Stimulated activated naive CD8-positive, alpha-beta T cell treated with anti-CD3 and anti-CD28 coated beads, Interleukin-15, amount 100 ng/mL, for 72 hours (primary cell): ENCODE results near the gene PLEKHA7.
"Not testable (repeated sequence)": the region's sequence is repeated elsewhere in the genome, so short reads cannot be mapped to it uniquely, and the experiment has no call there.

Experiments used
- ATAC-seq: fragments of 150-1000 bp; cut with Tn5 transposase; 2 replicates; pipeline ENCODE4 v1.10.0; 2021; ENCODE audit warnings: mild to moderate bottlenecking, moderate library complexity
- DNase-seq, 2 donors: peaks; one replicate each; pipeline ENCODE4 v3.0.0; 2021 to 2022
- H3K27ac Mint-ChIP-seq, 2 donors: one replicate each; pipeline ENCODE4 v1.8.0; 2022; ENCODE audit warnings: mild to moderate bottlenecking in 2 of 2, mixed read lengths in 2 of 2, moderate library complexity in 2 of 2
- H3K27me3 Mint-ChIP-seq: one replicate; pipeline ENCODE4 v1.8.0; 2022; ENCODE audit warnings: mixed read lengths
- H3K4me1 Mint-ChIP-seq: one replicate; pipeline ENCODE4 v1.8.0; 2022; ENCODE audit warnings: mild to moderate bottlenecking, mixed read lengths
- H3K4me3 Mint-ChIP-seq, 2 donors: one replicate each; pipeline ENCODE4 v1.8.0; 2022; ENCODE audit warnings: mild to moderate bottlenecking in 2 of 2, mixed read lengths in 2 of 2, moderate library complexity in 1 of 2
- H3K9me3 Mint-ChIP-seq, 2 donors: one replicate each; pipeline ENCODE4 v1.8.0; 2022; ENCODE audit warnings: mixed read lengths in 2 of 2

The PLEKHA7 gene

GRCh38 chr11:16898274-16898985, 115.8 kb downstream of the PLEKHA7 start:
- peaks cover 10 to 12% of the 10 kb centered on the region in 2 donors for H3K9me3 Mint-ChIP-seq
- ATAC-seq (no peak), DNase-seq (no peak)
- peaks cover 52% of the 10 kb centered on the region for H3K4me1 Mint-ChIP-seq
- H3K27me3 Mint-ChIP-seq = peaks cover 18% of the 10 kb centered on the region
- H3K4me3 Mint-ChIP-seq = no peak overlapping the region
- peak overlapping the region in 1 of 2 donors; percentile 59 for H3K27ac Mint-ChIP-seq

- Mint-ChIP-seq H3K27me3 (peaks cover 18% of the 10 kb centered on the region), H3K27ac (peak overlapping the region in 1 of 2 donors; percentile 59), H3K9me3 (peaks cover 10 to 12% of the 10 kb centered on the region in 2 donors), H3K4me1 (peaks cover 44% of the 10 kb centered on the region), H3K4me3 (no peak overlapping the region)
- DNase-seq (no peak), ATAC-seq (no peak)
Observed at GRCh38 chr11:16897470-16898061, 116.6 kb downstream of the PLEKHA7 start.

DNA sequence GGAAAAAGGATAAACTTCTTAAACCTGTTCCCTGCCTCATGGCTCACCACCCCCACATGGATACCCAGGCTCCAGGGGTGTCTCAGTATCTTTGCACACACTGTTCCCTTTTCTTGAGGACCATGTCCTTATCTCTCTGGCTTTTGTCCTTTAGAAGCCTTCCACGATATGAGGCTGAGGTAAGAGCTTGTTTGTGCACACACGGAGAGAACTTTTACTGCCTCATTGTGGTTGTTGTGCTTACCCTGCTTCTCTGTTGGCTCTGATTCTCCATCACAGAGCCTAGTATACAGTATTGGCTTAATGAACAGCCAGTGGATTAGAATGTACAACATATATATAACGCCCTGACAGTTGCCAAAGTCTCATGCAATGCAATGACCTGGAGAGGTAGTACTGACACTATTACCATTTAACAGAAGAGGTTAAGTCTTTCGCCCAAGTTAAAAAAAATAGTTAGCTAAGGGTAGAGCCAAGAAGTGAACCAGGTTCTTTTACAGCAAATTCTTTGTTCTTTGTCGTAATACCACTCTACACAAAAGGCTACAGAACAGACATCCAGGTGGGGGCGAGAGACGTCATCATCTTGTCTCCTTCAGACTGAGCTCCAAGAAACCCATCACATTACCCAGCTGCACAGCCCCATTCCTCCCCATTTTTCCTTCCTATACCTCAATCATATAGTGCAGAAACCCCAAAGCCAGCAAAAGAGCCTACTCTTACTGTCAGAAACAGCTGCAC, 117.3 kb downstream of the PLEKHA7 start:
- peaks cover 6 to 11% of the 10 kb centered on the region in 2 donors for H3K9me3 Mint-ChIP-seq
- no peak overlapping the region for H3K4me3 Mint-ChIP-seq
- no peak overlapping the region for H3K27ac Mint-ChIP-seq
- peaks cover 18% of the 10 kb centered on the region for H3K27me3 Mint-ChIP-seq
- ATAC-seq = no peak
- DNase-seq = no peak
- peaks cover 37% of the 10 kb centered on the region for H3K4me1 Mint-ChIP-seq

DNA sequence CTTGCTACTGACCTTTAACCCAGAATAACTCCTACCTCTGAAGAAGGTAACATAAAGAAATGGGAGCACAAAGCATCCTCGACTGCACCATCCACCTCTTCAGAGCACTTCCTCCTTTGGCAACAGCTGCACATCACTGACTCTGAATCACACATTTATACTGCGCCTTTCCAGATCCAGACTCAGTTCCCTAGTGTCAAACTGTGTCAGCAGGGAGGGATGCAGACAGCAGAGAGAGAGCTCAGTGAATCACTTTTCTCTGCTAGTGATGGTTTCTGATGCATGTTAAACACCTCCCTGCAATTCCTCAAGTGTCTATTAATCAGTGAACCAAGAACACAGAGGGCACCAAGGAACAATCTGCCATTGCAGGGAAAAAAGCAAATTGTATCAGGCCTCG, 118.9 kb downstream of the PLEKHA7 start:
- Mint-ChIP-seq H3K4me1 (peaks cover 26% of the 10 kb centered on the region), H3K27ac (no peak overlapping the region), H3K9me3 (peaks cover under 1 to 10% of the 10 kb centered on the region in 2 donors), H3K4me3 (no peak overlapping the region), H3K27me3 (peaks cover 18% of the 10 kb centered on the region)
- DNase-seq = no peak
- no peak for ATAC-seq

DNA sequence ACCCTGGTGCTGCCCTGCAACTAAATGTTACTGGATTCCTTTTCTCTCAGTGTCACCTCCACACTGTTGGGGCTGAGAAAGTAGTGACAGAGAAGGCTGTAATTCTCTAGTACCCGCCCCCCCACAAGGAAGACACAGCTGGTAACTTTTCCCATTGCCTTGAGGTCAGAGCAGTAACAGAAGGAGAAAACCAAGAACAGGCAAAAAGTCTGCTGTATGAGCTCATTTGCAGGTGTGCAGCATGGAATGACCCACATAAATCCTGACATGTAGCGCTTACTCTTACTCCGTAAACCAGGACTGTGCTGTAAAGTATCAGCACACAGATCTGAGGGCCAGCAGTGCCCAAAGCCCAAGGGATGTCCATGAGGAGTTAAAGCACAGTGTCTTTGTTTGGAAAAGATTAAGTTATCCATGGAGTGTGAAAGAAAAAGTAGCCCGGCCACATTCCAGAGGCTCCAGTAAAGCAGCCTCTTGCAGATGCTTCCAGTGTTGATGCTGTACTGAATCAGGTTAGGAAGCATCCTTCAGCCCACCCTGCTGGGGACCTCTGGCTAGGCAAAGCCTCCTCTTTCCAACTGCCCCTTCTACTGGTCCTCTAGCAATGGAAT, 120.7 kb downstream of the PLEKHA7 start:
- Mint-ChIP-seq H3K27me3 (peaks cover 18% of the 10 kb centered on the region), H3K4me3 (no peak overlapping the region), H3K4me1 (peaks cover 26% of the 10 kb centered on the region), H3K9me3 (peaks cover 16 to 22% of the 10 kb centered on the region in 2 donors), H3K27ac (no peak overlapping the region)
- ATAC-seq (no peak), DNase-seq (no peak)

DNA sequence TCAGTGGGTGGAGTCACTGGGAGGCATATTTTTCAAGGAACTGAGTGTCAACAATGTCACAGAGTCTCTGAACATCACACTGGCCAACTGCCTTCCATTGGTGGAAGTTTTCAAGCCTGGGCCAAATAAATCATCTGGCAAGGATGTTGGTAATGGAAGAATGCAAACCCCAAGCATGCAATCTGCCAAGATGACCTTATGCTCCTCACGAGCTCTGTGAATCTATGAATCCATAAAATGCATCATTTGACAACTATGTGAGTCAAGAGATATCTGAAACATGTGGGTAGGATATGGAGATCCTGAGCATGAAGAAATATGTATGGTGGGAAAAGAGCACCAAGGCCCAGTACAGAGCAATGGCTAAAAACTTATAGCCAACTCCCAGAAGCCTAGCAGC, 122.2 kb downstream of the PLEKHA7 start:
- peaks cover 12% of the 10 kb centered on the region for H3K4me1 Mint-ChIP-seq
- no peak for ATAC-seq
- no peak for DNase-seq
- H3K4me3 Mint-ChIP-seq = no peak overlapping the region
- peaks cover 24% of the 10 kb centered on the region for H3K27me3 Mint-ChIP-seq
- H3K27ac Mint-ChIP-seq = no peak overlapping the region
- peaks cover 16 to 22% of the 10 kb centered on the region in 2 donors for H3K9me3 Mint-ChIP-seq

GRCh38 chr11:16891165-16891564, 123.0 kb downstream of the PLEKHA7 start:
- no peak overlapping the region for H3K4me3 Mint-ChIP-seq
- DNase-seq (no peak), ATAC-seq (no peak)
- H3K27ac Mint-ChIP-seq = no peak overlapping the region
- peaks cover 12% of the 10 kb centered on the region for H3K4me1 Mint-ChIP-seq
- H3K9me3 Mint-ChIP-seq = peaks cover 16 to 22% of the 10 kb centered on the region in 2 donors
- peaks cover 16% of the 10 kb centered on the region for H3K27me3 Mint-ChIP-seq

DNA sequence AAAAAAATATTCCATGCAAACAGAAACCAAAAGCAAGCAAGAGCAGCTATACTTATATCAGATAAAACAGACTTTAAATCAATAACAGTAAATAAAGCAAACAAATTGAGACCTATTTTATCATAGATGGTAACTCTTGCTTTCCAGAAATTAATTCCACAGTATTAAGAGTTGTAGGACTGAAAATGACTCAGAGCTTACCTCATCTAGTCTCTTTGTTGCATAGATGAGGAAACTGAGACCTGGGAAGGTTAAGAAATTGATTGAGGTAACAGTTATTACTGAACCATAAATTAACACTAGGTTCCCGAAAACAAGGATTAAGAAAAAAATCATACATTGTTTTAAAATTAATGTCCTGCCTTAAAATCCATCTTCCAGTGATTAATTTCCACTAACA, 123.8 kb downstream of the PLEKHA7 start:
- peaks cover 16 to 22% of the 10 kb centered on the region in 2 donors for H3K9me3 Mint-ChIP-seq
- peaks cover 9% of the 10 kb centered on the region for H3K27me3 Mint-ChIP-seq

DNA sequence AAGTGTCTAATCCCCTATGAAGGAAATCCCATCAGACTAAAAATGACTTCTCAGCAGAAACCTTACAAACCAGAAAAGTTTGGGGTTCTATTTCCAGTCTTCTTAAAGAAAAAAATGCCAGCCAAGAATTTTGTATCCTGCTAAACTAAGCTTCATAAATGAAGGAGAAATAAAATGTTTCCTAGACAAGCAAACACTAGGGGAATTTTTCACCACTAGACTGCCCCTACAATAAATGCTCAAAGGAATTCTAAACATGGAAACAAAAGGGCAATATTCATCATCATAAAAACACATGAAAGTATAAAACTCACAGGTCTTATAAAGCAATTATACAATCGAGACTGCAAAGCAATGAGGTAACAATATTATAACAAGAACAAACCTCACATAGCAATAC, 124.3 kb downstream of the PLEKHA7 start:
- Mint-ChIP-seq H3K9me3 (peaks cover 16 to 22% of the 10 kb centered on the region in 2 donors), H3K4me1 (peaks cover 12% of the 10 kb centered on the region), H3K27ac (no peak overlapping the region), H3K4me3 (no peak overlapping the region), H3K27me3 (peaks cover 6% of the 10 kb centered on the region)
- no peak for ATAC-seq
- no peak for DNase-seq

More for the DNA sequence above, 123.8 kb downstream of the PLEKHA7 start:
- no peak for DNase-seq
- Mint-ChIP-seq H3K27ac (no peak overlapping the region), H3K4me3 (no peak overlapping the region), H3K4me1 (peaks cover 12% of the 10 kb centered on the region)
- ATAC-seq = no peak

DNA sequence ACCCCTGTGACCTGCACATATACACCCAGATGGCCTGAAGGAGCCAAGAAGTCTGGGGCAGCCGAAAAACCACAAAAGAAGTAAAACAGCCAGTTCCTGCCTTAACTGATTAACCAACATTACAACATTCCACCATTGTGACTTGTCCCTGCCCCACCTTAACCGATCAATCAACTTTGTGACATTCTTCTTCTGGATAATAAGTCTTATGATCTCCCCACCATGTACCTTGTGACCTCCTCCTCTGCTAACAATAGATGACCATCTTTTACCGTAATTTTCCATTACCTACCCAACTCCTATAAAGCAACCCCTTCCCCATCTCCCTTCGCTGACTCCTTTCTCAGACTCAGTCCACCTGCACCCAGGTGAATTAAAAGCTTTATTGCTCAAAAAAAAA, 125.2 kb downstream of the PLEKHA7 start:
- H3K27me3 Mint-ChIP-seq, H3K4me3 Mint-ChIP-seq, H3K27ac Mint-ChIP-seq, DNase-seq, ATAC-seq: not testable (repeated sequence)
- Mint-ChIP-seq H3K9me3 (peaks cover 16 to 22% of the 10 kb centered on the region in 2 donors), H3K4me1 (peaks cover 12% of the 10 kb centered on the region)

- Mint-ChIP-seq H3K9me3 (peaks cover 16 to 22% of the 10 kb centered on the region in 2 donors), H3K4me1 (peaks cover 17% of the 10 kb centered on the region), H3K27me3 (peaks cover 19% of the 10 kb centered on the region)
- H3K27ac Mint-ChIP-seq, H3K4me3 Mint-ChIP-seq, DNase-seq, ATAC-seq: not testable (repeated sequence)
Observed at GRCh38 chr11:16887887-16888286, 126.3 kb downstream of the PLEKHA7 start.

DNA sequence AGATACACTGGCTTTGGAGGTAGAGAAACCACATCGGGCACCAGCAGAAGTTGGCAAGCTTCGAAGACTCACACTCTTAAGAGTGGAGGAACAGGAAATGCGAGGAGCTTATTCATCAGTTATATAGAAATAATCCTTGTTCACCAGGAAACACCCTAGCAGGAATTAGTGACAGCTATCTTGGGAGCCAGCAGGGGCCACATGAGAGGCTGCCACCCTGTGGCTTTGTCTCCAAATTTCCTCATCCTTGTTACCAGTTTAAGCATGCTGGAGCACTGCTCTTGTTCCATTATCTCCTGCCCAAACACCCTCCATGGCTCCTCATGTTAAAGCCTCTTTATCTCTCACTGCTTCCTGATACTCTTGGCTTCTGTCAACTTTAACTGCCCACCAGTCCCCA, 131.0 kb downstream of the PLEKHA7 start:
- Mint-ChIP-seq H3K27ac (no peak overlapping the region), H3K4me3 (no peak overlapping the region), H3K27me3 (peaks cover 37% of the 10 kb centered on the region), H3K9me3 (no peaks in the 10 kb centered on the region), H3K4me1 (peaks cover 11% of the 10 kb centered on the region)
- no peak for DNase-seq
- ATAC-seq = no peak

GRCh38 chr11:16881766-16882165, 132.4 kb downstream of the PLEKHA7 start:
- ATAC-seq = no peak
- H3K27me3 Mint-ChIP-seq = peaks cover 43% of the 10 kb centered on the region
- peaks cover 11% of the 10 kb centered on the region for H3K4me1 Mint-ChIP-seq
- H3K4me3 Mint-ChIP-seq = no peak overlapping the region
- H3K9me3 Mint-ChIP-seq = no peaks in the 10 kb centered on the region
- DNase-seq = no peak
- no peak overlapping the region for H3K27ac Mint-ChIP-seq

DNA sequence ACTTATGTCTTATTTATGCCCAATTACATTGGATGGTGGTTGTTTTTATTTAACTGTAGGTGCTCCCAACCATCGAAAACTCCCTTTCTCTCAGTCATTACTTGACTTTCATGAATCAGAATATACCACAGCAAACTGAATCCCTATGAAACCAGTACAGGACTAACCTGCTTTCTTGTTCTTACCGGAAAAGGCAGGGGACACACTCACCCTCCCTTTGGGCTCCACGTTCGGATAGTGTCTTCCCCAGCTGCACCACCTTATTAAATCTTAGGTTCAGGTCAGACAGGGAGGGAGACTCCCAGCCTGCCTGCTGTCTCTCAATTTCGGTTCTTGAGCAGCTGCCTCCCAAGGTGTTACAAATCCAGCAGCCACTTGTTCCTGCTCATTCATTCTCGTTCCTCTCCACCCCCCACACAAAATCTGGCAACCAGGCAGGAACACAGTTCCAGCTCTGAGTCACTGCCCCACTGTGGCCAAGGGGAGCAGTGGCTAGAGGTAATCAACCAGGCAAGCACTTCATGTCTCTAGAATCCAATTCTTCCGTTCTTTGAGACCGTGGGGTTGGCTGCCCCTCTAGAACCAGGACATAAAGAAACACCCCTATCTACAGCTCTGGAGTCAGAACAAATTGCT, 133.0 kb downstream of the PLEKHA7 start:
- Mint-ChIP-seq H3K9me3 (no peaks in the 10 kb centered on the region), H3K4me3 (no peak overlapping the region), H3K27me3 (peaks cover 45% of the 10 kb centered on the region), H3K4me1 (peaks cover 11% of the 10 kb centered on the region), H3K27ac (peak overlapping the region in 1 of 2 donors; percentile 14)
- DNase-seq (no peak), ATAC-seq (no peak)

DNA sequence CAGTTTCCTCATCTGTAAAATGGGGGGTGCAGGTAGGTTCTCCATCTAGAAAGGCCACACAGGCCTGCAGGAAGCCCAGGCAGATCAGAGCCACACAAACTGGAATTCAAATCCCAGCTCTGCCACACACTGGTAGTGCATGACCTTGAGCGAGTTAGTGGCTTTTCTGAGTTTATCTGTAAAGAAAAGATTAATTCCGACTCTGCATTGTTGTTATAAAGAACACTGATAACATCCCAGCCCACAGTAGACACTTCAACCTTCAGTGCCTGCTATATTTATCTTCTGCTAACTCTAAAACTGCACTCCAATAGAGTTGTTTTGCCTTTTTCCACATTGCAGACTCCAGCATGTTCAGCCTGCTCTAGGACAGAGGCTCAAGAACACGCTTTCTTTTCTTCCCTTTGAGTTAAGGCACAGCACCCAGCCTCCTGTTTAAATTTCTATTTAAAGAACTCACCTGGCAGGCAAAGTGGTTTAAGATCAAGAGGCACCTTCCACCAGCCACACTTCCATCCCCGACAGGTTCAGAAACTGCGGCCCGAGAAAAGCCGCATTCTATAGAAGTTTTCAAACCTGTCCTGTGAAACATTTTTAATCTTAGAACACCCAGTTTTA, 133.9 kb downstream of the PLEKHA7 start:
- DNase-seq = no peak
- H3K4me1 Mint-ChIP-seq = peaks cover 11% of the 10 kb centered on the region

More for the DNA sequence above, 133.9 kb downstream of the PLEKHA7 start:
- ATAC-seq = no peak
- H3K27me3 Mint-ChIP-seq = peaks cover 52% of the 10 kb centered on the region
- no peak overlapping the region for H3K4me3 Mint-ChIP-seq
- no peaks in the 10 kb centered on the region for H3K9me3 Mint-ChIP-seq
- H3K27ac Mint-ChIP-seq = peak overlapping the region in 1 of 2 donors; percentile 57
